HG03457 (cell line): ENCODE measurements around the gene BEAN1.
"Not testable (repeated sequence)": the region's sequence is repeated elsewhere in the genome, so short reads cannot be mapped to it uniquely, and the experiment has no call there.

Experiments used
- ATAC-seq: cut with Tn5 transposase; IDR thresholded peaks from one replicate; pipeline ENCODE4 v1.9.1; 2021; ENCODE audit warnings: moderate number of reproducible peaks; ENCODE audit not compliant: unreplicated experiment

Gene BEAN1

DNA sequence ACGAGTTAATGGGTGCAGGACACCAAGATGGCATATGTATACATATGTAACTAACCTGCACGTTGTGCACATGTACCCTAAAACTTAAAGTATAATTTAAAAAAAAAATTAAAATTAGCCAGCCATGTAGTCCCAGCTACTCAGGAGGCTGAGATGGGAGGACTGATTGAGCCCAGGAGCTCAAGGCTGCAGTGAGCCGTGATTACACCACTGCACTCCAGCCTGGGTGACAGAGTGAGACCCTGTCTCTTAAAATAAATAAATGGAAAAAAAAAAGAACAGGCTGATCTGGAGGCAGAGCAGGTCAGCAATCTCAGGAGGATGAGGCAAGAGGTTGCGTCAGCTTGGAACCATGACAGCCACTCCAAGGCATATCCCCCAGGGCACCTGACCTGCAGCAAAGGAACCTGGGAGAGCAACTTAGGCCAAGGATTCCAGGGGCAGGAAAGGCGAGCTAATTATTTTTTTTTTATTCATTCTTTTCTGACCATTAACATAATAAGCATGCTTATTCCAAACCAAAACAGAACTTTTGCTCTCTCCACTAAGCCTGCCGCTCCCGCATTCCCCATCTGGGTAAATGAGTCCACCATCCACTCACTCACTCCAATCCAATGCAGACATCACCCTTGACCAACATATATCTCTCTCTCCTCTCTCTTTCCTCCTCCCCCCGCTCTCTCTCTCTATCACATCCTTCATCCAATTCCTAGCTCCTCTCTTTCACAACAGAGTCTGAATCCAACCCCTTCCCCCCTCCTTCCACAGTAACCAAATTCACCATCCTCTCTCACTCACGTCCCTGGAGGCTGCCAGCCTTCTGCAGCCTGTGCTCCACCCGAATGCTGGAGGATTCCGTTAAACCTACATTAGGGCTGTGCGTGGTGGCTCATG lies 75.2 kb downstream of the BEAN1 start:
- ATAC-seq = no peak

GRCh38 chr16:66503030-66503429 lies 75.9 kb downstream of the BEAN1 start:
- ATAC-seq = no peak

DNA sequence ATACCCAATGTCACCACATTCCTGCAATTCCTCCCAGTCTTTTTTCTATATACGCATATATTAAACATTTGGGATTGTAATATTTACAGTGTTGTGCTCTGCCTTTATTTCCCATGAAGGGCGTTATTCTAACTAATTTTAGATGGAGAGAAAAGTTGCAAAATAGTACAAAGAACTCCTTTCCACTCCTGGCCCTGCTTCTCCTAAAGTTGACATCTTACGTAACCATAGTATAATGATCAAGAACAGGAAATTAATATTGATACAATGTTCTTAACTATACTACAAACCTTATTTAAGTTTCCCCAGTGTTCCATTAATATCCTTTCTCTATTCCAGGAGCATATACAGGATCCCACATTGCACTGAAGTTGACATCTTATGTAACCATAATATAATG lies 76.5 kb downstream of the BEAN1 start:
- no peak for ATAC-seq

- no peak for ATAC-seq
Observed at GRCh38 chr16:66507731-66508239, 80.7 kb downstream of the BEAN1 start.

DNA sequence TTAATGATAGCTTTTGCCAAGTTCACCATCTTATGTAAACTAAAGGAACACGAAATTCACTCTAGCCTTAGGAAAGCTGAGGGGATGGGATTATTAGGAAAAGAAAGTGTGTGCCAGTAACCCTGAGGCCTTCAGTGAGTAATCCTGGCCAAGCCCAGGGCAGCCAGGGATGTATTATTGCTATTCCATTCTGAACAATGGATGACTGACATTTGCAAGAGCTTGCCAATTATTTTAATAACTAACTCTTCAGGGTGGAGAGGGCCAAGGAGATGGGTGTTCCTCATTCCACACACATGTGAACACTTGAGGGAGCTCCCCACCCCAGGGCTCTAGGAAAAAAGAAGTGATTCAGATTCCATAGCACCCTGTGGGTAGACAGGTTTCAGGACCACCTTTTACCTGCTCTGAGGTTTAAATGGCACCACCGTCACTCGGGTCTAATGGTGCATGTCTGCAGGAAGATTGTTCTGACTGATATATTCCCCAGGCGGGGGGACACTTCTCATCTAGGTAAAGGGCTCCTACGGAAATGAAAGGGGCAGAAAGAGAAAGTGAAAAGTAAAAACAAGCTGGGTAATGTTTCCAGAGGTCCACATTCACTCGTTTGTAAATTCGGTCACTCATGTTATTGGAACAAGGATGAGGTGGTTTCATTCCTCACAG lies 81.3 kb downstream of the BEAN1 start:
- no peak for ATAC-seq

GRCh38 chr16:66508914-66509496 lies 81.9 kb downstream of the BEAN1 start:
- ATAC-seq = no peak

- no peak for ATAC-seq
Observed at GRCh38 chr16:66509576-66509975, 82.5 kb downstream of the BEAN1 start.

DNA sequence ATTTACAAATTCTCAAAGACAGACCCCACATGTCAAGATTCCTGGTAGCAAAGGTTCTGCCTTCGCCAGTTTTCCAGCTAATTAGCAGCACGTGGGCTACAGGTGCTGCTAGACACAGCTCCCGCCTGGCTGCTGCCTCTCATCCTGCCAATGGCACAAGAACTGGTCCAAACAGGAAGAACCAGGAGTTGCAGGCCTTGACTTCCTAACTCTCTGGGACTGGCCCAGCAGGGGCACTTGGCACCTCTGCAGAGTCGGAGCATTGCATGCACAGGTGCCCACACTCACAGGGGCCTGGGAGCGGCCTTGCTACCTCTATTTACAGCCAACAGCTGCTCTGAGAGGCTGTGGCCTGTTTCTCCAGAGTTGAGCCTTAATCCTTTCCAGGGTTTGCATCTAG lies 83.2 kb downstream of the BEAN1 start:
- ATAC-seq = no peak

DNA sequence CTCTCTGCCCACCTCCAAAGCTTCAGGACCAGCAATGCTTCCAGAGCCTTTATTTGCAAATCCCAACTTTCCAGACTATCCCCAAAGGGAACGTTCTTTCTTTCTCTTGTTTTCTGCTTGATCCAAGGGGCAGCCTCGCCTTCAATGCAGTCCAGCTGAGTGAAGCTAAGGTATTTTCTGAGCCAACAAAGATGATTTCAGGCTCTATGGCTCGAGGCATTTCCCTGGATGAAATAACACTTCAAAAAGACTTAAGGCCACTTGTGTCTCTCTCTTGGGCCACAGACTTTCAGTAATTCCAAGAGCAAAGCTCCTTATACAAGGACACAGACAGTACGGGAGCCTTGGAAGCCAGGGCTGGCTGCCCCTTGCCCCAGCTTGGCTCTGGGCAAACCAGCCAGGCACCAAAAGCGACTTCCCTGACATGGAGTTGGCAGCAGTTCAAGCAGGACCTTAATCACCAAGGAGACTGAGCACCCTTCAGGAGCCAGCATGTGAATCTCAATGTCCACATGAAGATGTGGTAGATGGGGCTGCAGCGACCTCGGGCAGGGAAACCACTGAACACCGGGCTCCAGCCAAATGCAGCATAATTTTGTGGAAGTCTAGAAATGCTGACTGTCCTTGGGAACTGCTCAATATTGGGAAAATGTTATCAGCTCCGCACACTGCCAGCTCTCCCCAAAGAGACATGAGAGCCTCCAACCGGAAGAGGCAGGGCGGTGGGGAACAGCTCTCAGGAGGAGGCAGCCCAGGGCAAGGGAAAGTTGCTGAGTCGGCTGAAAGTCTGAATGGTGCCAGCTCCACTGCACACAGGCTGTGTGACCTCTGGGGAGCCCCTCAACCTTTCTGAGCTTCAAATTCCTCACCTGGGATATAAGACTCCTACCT lies 83.9 kb downstream of the BEAN1 start:
- no peak for ATAC-seq

DNA sequence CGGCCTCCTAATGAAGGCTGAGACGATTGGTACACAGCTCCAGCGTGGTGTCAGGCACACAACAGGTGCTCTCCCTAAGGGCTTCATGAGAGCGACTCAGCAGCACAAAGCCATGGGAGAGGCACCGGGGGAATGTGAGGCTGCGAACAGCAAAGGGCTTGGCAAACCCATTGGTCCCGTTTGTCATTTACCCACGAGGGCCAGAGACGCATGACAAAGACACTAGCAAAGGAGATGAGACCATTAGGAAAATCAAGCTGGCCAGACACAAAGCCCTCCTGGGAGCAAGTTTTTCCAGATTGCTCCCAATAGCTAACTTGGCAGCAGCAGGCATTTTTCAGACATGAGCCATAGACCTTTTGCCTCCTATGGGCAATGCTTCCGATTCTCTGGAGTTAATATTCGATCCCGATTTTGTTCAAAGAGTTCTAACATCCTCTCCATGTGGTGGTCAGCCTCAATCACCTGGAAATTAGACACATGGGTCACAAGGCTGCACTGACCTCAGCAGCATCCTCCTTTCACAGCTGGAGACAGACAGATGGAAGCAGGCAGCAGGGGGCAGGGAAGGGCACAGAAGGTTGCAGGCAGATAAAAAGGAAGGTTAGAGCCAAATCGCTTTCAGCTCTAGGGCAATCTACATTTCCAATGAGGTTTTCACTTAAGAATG lies 84.6 kb downstream of the BEAN1 start:
- ATAC-seq = no peak

GRCh38 chr16:66512272-66513110 lies 85.4 kb downstream of the BEAN1 start:
- ATAC-seq = no peak

DNA sequence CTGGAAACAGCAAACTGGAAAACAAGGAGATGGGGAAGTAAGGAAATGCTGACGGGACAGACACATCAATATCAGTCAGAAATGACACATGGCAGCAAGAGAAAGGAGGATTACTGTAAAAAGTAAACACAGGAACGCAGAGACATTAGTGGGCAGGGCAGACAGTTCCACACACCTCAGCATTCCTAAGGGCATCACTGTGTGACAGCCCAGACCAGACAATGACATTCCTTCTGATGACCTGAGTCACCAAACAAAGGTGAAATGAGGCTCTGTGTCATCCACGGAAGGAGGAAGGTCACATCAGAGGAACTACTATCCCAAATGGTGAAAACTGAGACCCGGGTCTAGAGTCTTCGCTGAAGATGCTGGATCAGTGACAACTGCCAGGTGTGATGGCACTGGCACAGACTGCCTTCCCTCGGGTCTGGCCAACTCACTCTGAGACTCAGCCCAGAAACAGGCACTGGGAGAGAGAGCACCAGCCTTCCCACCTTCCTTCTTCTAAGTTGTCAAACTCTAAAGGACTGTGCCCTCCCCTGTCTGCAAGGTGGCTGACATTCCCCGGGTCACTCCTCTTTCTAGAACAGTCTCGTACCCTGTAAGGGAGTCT lies 86.1 kb downstream of the BEAN1 start:
- no peak for ATAC-seq

DNA sequence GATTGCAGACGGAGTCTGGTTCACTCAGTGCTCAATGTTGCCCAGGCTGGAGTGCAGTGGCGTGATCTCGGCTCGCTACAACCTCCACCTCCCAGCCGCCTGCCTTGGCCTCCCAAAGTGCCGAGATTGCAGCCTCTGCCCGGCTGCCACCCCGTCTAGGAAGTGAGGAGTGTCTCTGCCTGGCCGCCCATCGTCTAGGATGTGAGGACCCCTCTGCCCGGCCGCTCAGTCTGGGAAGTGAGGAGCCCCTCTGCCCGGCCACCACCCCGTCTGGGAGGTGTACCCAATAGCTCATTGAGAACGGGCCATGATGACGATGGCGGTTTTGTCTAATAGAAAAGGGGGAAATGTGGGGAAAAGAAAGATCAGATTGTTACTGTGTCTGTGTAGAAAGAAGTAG lies 87.3 kb downstream of the BEAN1 start:
- not testable (repeated sequence) for ATAC-seq

DNA sequence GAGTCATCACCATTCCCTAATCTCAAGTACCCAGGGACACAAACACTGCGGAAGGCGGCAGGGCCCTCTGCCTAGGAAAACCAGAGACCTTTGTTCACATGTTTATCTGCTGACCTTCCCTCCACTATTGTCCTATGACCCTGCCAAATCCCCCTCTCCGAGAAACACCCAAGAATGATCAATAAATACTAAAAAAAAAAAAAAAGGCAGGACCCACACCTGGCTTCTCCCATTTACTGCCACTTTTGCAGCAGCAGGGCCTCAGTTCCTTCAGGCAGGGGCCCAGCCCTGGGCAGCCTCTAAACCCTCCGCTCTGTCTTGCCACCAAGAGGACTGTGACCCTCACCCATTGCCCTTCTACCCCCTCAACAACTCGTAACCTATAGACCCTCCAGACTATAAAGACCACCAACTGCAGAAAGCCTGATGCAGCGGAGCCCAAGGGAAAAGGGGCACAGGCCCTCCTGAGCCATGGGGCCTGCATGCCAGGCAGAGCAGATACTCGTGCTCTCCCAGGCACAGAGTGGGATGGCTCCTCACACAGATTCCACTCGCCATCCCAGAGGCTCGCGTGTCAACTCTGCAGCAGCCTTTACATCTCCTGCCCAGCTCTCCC lies 88.0 kb downstream of the BEAN1 start:
- not testable (repeated sequence) for ATAC-seq

DNA sequence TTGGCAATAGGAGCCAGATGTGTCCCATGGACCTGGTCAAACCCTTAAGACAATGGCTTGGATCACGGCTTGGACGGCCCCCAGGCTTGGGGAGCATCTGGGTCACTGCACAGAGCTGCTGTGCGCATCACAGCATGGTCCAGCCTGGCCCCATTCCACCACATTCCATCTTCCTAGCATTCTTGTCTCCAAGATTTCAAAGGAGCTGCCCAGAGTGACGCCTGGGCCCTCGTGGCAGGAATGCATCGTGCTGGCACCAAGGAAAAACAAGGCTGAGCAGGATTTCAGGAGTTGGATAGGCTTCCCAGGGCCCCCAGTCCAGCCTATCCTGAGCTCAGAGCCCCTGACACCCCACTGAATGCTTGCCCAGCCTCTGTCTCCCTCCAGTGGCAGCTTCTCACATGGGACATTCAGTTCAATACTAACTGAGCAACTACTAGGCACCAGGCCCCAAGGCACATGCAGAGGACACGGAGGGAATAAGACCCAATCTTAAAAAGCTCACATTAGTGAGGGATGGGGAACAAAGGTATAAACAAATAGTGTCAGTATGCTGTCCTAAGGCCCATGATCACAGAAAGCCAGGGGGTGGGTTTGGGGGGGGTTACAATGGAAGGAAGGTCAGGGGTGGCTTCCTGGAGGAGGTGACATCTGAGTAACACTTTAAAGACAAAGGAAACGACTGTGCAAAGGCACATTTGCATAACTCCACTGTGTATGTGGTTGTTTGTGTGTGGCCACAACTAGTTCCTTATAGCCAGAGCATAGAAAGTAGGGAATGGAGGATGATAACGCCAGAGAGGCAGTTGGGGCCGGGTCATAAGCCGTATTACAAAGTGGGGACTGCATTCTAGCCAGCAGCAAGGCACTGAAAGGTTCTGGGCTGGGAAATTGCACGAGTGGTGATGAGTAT lies 88.8 kb downstream of the BEAN1 start:
- ATAC-seq = no peak

DNA sequence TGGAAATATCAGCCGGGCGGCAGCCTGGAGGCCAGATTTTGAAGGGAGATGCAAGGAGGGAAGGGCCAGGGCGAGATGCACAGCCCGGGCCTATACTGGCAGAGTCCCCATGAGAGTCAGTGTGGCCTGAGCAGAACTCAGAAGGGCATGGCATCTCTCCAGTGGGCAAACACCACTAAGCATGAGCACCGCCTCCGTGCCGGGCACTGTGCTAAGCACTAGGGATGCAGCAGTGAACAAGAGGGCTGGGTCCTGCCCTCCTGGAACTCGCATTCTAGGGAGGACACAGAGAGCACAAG lies 89.4 kb downstream of the BEAN1 start:
- ATAC-seq = peak; percentile 8

- peak; percentile 95 for ATAC-seq
Observed at GRCh38 chr16:66516808-66517585, 89.9 kb downstream of the BEAN1 start.
